ENCODE data around the gene NMNAT2.

The NMNAT2 gene

DNA sequence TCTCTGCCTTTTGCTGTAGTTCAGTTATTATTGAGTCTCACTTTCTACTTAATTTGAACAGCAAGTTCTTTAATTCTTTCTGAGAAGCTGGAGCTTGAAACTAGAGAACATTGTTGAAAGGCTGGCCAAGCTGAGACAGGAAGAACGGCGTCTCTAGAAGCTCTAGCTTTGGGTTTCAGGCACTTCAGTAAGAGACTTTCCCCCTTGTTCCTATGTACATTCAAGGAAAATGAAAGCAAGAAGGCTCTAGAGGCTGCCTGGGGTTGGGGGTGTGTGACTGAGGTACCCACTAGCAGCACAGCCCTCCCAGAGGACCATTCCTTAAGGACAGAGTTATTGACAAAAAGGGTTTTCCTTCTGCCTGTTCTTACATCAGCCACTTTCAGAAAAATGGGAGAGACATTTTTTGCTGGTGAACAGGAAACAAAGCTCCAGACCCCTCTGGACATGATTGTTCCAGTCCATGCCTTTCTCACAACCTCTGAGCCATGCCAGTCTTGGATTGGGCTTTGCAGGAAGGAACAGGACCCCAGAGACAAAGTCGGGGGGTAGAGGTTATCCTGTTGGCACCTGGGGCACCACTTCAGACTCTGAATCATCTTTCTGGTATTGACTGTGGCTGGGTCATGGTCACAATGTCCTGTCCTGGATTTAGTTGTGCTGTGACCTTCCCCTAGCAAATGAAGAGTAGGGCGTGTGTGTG lies 169.0 kb downstream of the NMNAT2 start:
- DNase-seq = no peak
- H3K4me3 ChIP-seq = no peak overlapping the region
- intact Hi-C loops (cut with DNase I; ENCODE audit: low total_unique reads) = no loop called here

GRCh38 chr1:183247931-183248330 lies 170.2 kb downstream of the NMNAT2 start:
- no peaks in the 10 kb centered on the region for H3K36me3 ChIP-seq

More for the DNA sequence above, 169.0 kb downstream of the NMNAT2 start:
- Histone ChIP-seq H3K4me1 (peaks cover 0 to 16% (median 5%) of the 10 kb centered on the region in 4 donors), H3K36me3 (no peaks in the 10 kb centered on the region), H3K9me3 (no peaks in the 10 kb centered on the region), H3K27ac (no peak overlapping the region), H3K27me3 (no peaks in the 10 kb centered on the region)
- TF ChIP-seq CTCF (IDR thresholded peaks at IDR 0.05) = no peak

DNA sequence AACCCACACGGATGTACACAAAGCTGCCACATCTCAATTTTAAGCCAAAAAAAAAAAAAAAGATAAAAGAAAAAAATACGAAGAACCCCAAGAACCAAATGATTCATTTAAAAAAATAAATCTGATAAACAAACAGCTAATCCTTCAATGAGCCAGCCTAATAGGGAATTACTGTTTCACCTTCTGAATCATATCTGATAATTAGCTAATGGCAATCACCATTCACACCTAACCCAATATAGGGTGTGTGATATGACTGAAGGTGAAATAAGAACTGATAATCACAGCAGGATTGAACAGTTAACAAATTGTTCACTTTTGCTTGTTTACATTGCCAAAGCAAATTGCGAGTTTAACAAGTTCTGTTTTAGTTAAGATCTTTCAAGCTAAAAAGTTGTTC lies 170.7 kb downstream of the NMNAT2 start:
- no peak for TF ChIP-seq CTCF (IDR thresholded peaks at IDR 0.05)
- no peaks in the 10 kb centered on the region for H3K27me3 ChIP-seq
- H3K9me3 ChIP-seq = no peaks in the 10 kb centered on the region
- DNase-seq = no peak
- peaks cover 0 to 32% (median 19%) of the 10 kb centered on the region in 4 donors for H3K4me1 ChIP-seq
- intact Hi-C loops (cut with DNase I; ENCODE audit: low total_unique reads) = no loop called here
- no peak overlapping the region for H3K27ac ChIP-seq
- no peak overlapping the region for H3K4me3 ChIP-seq
- no peaks in the 10 kb centered on the region for H3K36me3 ChIP-seq

More at GRCh38 chr1:183247931-183248330, 170.2 kb downstream of the NMNAT2 start:
- H3K4me3 ChIP-seq = no peak overlapping the region
- H3K27ac ChIP-seq = no peak overlapping the region
- peaks cover 0 to 28% (median 15%) of the 10 kb centered on the region in 4 donors for H3K4me1 ChIP-seq
- intact Hi-C loops (cut with DNase I; ENCODE audit: low total_unique reads) = no loop called here
- H3K27me3 ChIP-seq = no peaks in the 10 kb centered on the region
- no peak for DNase-seq
- no peaks in the 10 kb centered on the region for H3K9me3 ChIP-seq
- TF ChIP-seq CTCF (IDR thresholded peaks at IDR 0.05) = no peak

GRCh38 chr1:183247066-183247465 lies 171.1 kb downstream of the NMNAT2 start:
- no peak overlapping the region for H3K4me3 ChIP-seq
- H3K4me1 ChIP-seq = peaks cover 0 to 36% (median 23%) of the 10 kb centered on the region in 4 donors
- no peak for DNase-seq
- H3K27me3 ChIP-seq = no peaks in the 10 kb centered on the region
- no peak for TF ChIP-seq CTCF (IDR thresholded peaks at IDR 0.05)
- no peak overlapping the region for H3K27ac ChIP-seq
- H3K9me3 ChIP-seq = no peaks in the 10 kb centered on the region
- intact Hi-C loops (cut with DNase I; ENCODE audit: low total_unique reads) = no loop called here
- H3K36me3 ChIP-seq = no peaks in the 10 kb centered on the region

DNA sequence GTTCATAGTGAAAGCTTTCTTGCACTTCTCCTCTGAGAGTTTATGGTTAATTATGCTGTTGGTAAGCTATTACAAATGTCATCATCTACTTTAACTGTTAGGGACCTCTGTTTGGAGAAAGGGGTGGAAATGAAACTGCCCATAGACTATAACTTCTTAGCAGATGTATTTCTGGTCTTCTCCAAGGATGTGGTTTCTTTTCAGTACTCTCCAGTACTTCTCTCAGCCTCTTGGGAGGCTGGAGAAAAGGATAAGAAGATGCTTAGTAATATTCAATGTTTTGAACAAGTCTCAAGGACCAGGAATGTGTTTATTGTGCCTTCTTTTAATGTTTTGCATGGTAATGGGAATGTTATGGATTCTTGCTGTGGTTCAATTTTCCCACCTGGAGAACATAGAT lies 171.7 kb downstream of the NMNAT2 start:
- Histone ChIP-seq H3K4me3 (no peak overlapping the region), H3K9me3 (no peaks in the 10 kb centered on the region), H3K36me3 (no peaks in the 10 kb centered on the region), H3K27ac (no peak overlapping the region), H3K4me1 (peaks cover 0 to 43% (median 28%) of the 10 kb centered on the region in 4 donors), H3K27me3 (no peaks in the 10 kb centered on the region)
- intact Hi-C loops (cut with DNase I; ENCODE audit: low total_unique reads) = no loop called here
- no peak for TF ChIP-seq CTCF (IDR thresholded peaks at IDR 0.05)
- no peak for DNase-seq

Measured in tibial artery (tissue), 4 donors.